NCI-H2196 (cell line): ENCODE results near the gene SMIM45.
A peak's percentile ranks its signal among the peaks of the same experiment; 100 is the strongest.

Source experiments
- DNase-seq: peaks from one replicate; lab custom pipeline; 2025; ENCODE audit not compliant: unreplicated experiment; lab: John Stamatoyannopoulos, UW

The SMIM45 gene

GRCh38 chr22:41951898-41952474 lies at the start of gene SMIM45:
Gene SMIM45 (plus strand): TSS chr22:41952150.
- no peak for DNase-seq

- peak; percentile 96 for DNase-seq
These were observed 49.0 kb upstream of the SMIM45 start for GRCh38 chr22:41902932-41903421.

- DNase-seq, result no peak
These were observed 47.2 kb upstream of the SMIM45 start for GRCh38 chr22:41904450-41905410.

GRCh38 chr22:41905411-41906202 lies 46.3 kb upstream of the SMIM45 start:
- DNase-seq, result no peak

GRCh38 chr22:41906822-41907221 lies 45.1 kb upstream of the SMIM45 start:
- no peak for DNase-seq

- no peak for DNase-seq
These were observed 44.2 kb upstream of the SMIM45 start for GRCh38 chr22:41907436-41908401.

- peak; percentile 18 for DNase-seq
These were observed 43.3 kb upstream of the SMIM45 start for GRCh38 chr22:41908411-41909309.

- no peak for DNase-seq
These were observed 42.5 kb upstream of the SMIM45 start for GRCh38 chr22:41909310-41910049.

GRCh38 chr22:41910050-41911000 lies 41.6 kb upstream of the SMIM45 start:
- no peak for DNase-seq

GRCh38 chr22:41911001-41911611 lies 40.8 kb upstream of the SMIM45 start:
- no peak for DNase-seq

GRCh38 chr22:41912338-41913039 lies 39.5 kb upstream of the SMIM45 start:
- DNase-seq, result no peak

- no peak for DNase-seq
These were observed 38.8 kb upstream of the SMIM45 start for GRCh38 chr22:41913040-41913719.

GRCh38 chr22:41913842-41914534 lies 38.0 kb upstream of the SMIM45 start:
- no peak for DNase-seq

- DNase-seq, result peak; percentile 36
These were observed 37.3 kb upstream of the SMIM45 start for GRCh38 chr22:41914611-41915034.
